Transverse colon (tissue), 4 donors: ENCODE data around the gene ME1. TPM values are rescaled to one million over a fixed set of nuclear protein-coding genes. Genes with fewer than 3 reads are reported as not detected.

Experiments used
- DNase-seq: peaks from one replicate; pipeline ENCODE4 v3.0.0-alpha.2; 2019
- H3K27ac ChIP-seq, 4 donors: fragments of 200-600 bp; sonication (generic); 2 replicates each; pipeline ENCODE4 v1.5.1; 2016 to 2018; ENCODE audit warnings: inconsistent platforms in 4 of 4
- H3K27me3 ChIP-seq: fragments of 200-600 bp; sonication (generic); 2 replicates; pipeline ENCODE4 v1.5.1; 2017; ENCODE audit warnings: inconsistent platforms
- H3K36me3 ChIP-seq, 4 donors: fragments of 200-600 bp; sonication (generic); 2 replicates each; pipeline ENCODE4 v1.5.1; 2017 to 2019; ENCODE audit warnings: inconsistent platforms in 4 of 4
- H3K4me1 ChIP-seq, 4 donors: fragments of 200-600 bp; sonication (generic); 2 replicates each; pipeline ENCODE4 v1.5.1; 2017 to 2020; ENCODE audit warnings: inconsistent platforms in 4 of 4
- H3K4me3 ChIP-seq, 4 donors: fragments of 200-600 bp; sonication (generic); 1 replicate in 1 of 4; 2 replicates in 3 of 4; pipeline versions ENCODE4 v1.5.1 to v1.6.1; 2017 to 2019; ENCODE audit warnings: inconsistent platforms in 4 of 4
- H3K9me3 ChIP-seq, 2 donors: fragments of 200-600 bp; sonication (generic); 2 replicates each; pipeline ENCODE4 v1.5.1; 2017 to 2019; ENCODE audit warnings: inconsistent platforms in 2 of 2
- CTCF ChIP-seq, 5 experiments: fragments of 200-600 bp in 3 of 5; fragments of 450-650 bp in 2 of 5; sonication (generic) in 3 of 5; IDR thresholded peaks; 1 replicate in 2 of 5; 2 replicates in 3 of 5; pipeline ENCODE4 v1.5.1; 2016 to 2017; ENCODE audit warnings: antibody characterized with exemption in 5 of 5, inconsistent platforms in 3 of 5, mild to moderate bottlenecking in 2 of 5, moderate library complexity in 1 of 5
- EP300 ChIP-seq: sonication (generic); formaldehyde crosslinking; IDR thresholded peaks from one replicate; pipeline ENCODE4 v1.6.1; 2017; ENCODE audit warnings: antibody characterized with exemption, low read depth
- POLR2A ChIP-seq: fragments of 450-650 bp; IDR thresholded peaks from one replicate; pipeline ENCODE4 v1.6.1; 2016; ENCODE audit warnings: antibody characterized with exemption, mild to moderate bottlenecking, moderate library complexity
- POLR2AphosphoS5 ChIP-seq, 3 donors: sonication (generic); formaldehyde crosslinking; IDR thresholded peaks; one replicate each; pipeline ENCODE4 v1.6.1; 2016; ENCODE audit warnings: antibody characterized with exemption in 3 of 3
- WGBS, 2 donors: methylation state at CpG; one replicate each; pipeline ENCODE4 v1.1.5; 2018; ENCODE audit warnings: low coverage in 1 of 2; 5-methylcytosine and 5-hydroxymethylcytosine counted together
- in situ Hi-C, 4 donors: fragments of 200-750 bp; cut with MboI; loops; one replicate each; pipeline versions ENCODE4 v1.15.0 to v1.15.1; 2017; ENCODE audit warnings: low sequenced_read_pairs in 3 of 4, low pct_ligation_motif_present in 1 of 4, low pct_unique_long_range_greater_than_20kb in 1 of 4
- intact Hi-C: fragments of 100-400 bp; cut with DNase I; formaldehyde crosslinking; loops from one replicate; pipeline ENCODE4 v1.15.1; 2023; ENCODE audit warnings: low total_unique reads
- total RNA-seq, 4 donors: library from RNA; depleted of rRNA; stranded (reverse); fragments of >200 nt; gene quantifications; one replicate each; pipeline ENCODE4 v1.1.0, GENCODE V29; 2016

Gene ME1
- total RNA-seq, 4 donors from 2014 or later: 1.9 to 36.6 (median 6.0) TPM

GRCh38 chr6:83403191-83403590, 27.7 kb downstream of the ME1 start:
- no peak overlapping the region for H3K27ac ChIP-seq
- no peaks in the 10 kb centered on the region for H3K27me3 ChIP-seq
- no peak for DNase-seq
- TF ChIP-seq CTCF (IDR thresholded peaks at IDR 0.05): no peak
- no peak for TF ChIP-seq EP300
- no peak for TF ChIP-seq POLR2AphosphoS5 (IDR thresholded peaks at IDR 0.05)
- no peak for TF ChIP-seq POLR2A
- no peaks in the 10 kb centered on the region for H3K9me3 ChIP-seq
- WGBS, 2 donors: 90% methylated on average over 1 of the region's 1 CpG; no CpG with 5 or more reads in 1 of the 2 donors
- intact Hi-C loops: no loop called here
- H3K4me3 ChIP-seq: no peak overlapping the region
- in situ Hi-C loops: no loop called here
- no peaks in the 10 kb centered on the region for H3K36me3 ChIP-seq
- H3K4me1 ChIP-seq: no peaks in the 10 kb centered on the region

GRCh38 chr6:83389606-83390005, 41.2 kb downstream of the ME1 start:
- Histone ChIP-seq H3K27ac (no peak overlapping the region), H3K9me3 (no peaks in the 10 kb centered on the region), H3K4me1 (no peaks in the 10 kb centered on the region), H3K36me3 (no peaks in the 10 kb centered on the region), H3K27me3 (no peaks in the 10 kb centered on the region), H3K4me3 (no peak overlapping the region)
- in situ Hi-C loops (no loop called here), intact Hi-C loops (no loop called here)
- TF ChIP-seq POLR2AphosphoS5 (IDR thresholded peaks at IDR 0.05) (no peak), CTCF (IDR thresholded peaks at IDR 0.05) (no peak), POLR2A (no peak), EP300 (no peak)
- DNase-seq: no peak
- 82 to 86% methylated on average over 2 of the region's 2 CpGs for WGBS, 2 donors

- intact Hi-C loops (no loop called here), in situ Hi-C loops (no loop called here)
- WGBS, 2 donors: 89 to 97% methylated on average over 3 of the region's 3 CpGs
- H3K27me3 ChIP-seq: no peaks in the 10 kb centered on the region
- TF ChIP-seq CTCF (IDR thresholded peaks at IDR 0.05) (no peak), POLR2AphosphoS5 (IDR thresholded peaks at IDR 0.05) (no peak), EP300 (no peak), POLR2A (no peak)
- no peaks in the 10 kb centered on the region for H3K36me3 ChIP-seq
- H3K4me1 ChIP-seq: peaks cover 0 to 6% (median 0%) of the 10 kb centered on the region in 4 donors
- no peak overlapping the region for H3K4me3 ChIP-seq
- DNase-seq: no peak
- H3K9me3 ChIP-seq: no peaks in the 10 kb centered on the region
- no peak overlapping the region for H3K27ac ChIP-seq
Measured at GRCh38 chr6:83385473-83385872, 45.4 kb downstream of the ME1 start.

- intact Hi-C loops: no loop called here
- in situ Hi-C loops: no loop called here
- Histone ChIP-seq H3K4me3 (no peak overlapping the region), H3K9me3 (no peaks in the 10 kb centered on the region), H3K27ac (no peak overlapping the region), H3K4me1 (peaks cover 0 to 6% (median 0%) of the 10 kb centered on the region in 4 donors), H3K36me3 (no peaks in the 10 kb centered on the region), H3K27me3 (no peaks in the 10 kb centered on the region)
- no peak for DNase-seq
- TF ChIP-seq CTCF (IDR thresholded peaks at IDR 0.05) (no peak), EP300 (no peak), POLR2AphosphoS5 (IDR thresholded peaks at IDR 0.05) (no peak), POLR2A (no peak)
Measured at GRCh38 chr6:83384751-83385150, 46.1 kb downstream of the ME1 start.
